Measurements from ENCODE around the gene PSMD2.

The PSMD2 gene

GRCh38 chr3:184314363-184314699, 15.3 kb downstream of the PSMD2 start, which contains the start of gene EIF4G1:
Gene EIF4G1, plus strand, starts transcription at chr3:184314606. Its CDS starts 1,191 bp downstream, at chr3:184315797.
- DNase-seq: peak; percentile 83 to 98 (median 94)
- intact Hi-C loops (cut with DNase I): no loop called here

GRCh38 chr3:184314700-184315542, 15.9 kb downstream of the PSMD2 start:
- peak in 36 of 42 donors; percentile 35 to 85 (median 63) for DNase-seq
- intact Hi-C loops (cut with DNase I): no loop called here

DNA sequence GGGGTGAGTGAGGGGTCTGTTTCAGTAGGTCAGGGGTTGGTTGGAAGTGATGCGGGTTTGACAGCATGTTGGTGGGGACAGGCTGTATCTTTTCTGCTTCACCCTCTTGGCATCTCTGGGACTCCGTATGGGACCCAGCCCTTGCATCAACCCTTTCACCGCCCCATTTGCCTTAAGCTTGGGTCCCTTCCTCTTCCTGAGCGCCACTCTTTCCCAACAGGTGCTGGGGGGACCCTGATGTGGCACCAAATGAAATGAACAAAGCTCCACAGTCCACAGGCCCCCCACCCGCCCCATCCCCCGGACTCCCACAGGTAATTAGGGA, 16.5 kb downstream of the PSMD2 start:
- DNase-seq: no peak
- intact Hi-C loops (cut with DNase I): no loop called here

- DNase-seq: no peak
- intact Hi-C loops (cut with DNase I): no loop called here
These were observed 17.0 kb downstream of the PSMD2 start for GRCh38 chr3:184315871-184316661.

DNA sequence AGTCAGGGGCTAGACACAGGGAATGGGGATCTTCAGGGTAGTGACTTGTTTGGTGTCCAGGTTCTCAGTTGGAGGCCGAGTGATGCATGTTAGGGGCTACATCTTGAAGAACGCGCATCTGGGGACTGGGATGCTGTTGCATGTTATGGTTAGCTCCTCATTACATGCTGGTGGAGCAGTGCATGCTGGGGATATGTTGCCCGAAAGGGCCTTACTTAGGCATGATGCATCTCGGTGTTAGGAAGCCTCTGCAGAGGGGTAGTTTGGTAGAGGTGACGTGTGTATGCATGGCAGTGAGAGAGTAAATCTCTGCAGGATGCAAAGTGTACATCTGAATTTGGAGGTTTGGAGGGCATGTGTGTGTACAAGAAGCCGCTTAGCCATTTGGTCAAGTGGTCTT, 17.8 kb downstream of the PSMD2 start:
- DNase-seq: no peak
- intact Hi-C loops (cut with DNase I): no loop called here

DNA sequence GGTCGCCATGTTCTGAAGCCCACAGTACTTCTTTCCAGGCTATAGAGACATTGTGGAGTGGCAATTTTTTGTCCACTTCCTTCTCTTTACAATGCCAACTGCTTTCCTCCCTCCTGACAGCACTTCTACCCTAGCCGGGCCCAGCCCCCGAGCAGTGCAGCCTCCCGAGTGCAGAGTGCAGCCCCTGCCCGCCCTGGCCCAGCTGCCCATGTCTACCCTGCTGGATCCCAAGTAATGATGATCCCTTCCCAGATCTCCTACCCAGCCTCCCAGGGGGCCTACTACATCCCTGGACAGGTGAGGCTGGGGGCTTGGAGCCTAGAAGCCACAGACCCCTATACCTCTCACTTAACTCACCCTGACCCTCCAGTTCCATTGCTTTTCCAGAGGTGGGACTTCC, 18.2 kb downstream of the PSMD2 start:
- intact Hi-C loops (cut with DNase I): no loop called here
- DNase-seq: no peak

GRCh38 chr3:184320104-184320445, 21.0 kb downstream of the PSMD2 start:
- intact Hi-C loops (cut with DNase I): no loop called here
- peak; percentile 88 to 99 (median 96) for DNase-seq

DNA sequence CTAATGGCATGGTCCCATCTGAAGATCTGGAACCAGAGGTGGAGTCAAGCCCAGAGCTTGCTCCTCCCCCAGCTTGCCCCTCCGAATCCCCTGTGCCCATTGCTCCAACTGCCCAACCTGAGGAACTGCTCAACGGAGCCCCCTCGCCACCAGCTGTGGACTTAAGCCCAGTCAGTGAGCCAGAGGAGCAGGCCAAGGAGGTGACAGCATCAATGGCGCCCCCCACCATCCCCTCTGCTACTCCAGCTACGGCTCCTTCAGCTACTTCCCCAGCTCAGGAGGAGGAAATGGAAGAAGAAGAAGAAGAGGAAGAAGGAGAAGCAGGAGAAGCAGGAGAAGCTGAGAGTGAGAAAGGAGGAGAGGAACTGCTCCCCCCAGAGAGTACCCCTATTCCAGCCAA, 22.6 kb downstream of the PSMD2 start:
- no peak for DNase-seq
- intact Hi-C loops (cut with DNase I): no loop called here

DNA sequence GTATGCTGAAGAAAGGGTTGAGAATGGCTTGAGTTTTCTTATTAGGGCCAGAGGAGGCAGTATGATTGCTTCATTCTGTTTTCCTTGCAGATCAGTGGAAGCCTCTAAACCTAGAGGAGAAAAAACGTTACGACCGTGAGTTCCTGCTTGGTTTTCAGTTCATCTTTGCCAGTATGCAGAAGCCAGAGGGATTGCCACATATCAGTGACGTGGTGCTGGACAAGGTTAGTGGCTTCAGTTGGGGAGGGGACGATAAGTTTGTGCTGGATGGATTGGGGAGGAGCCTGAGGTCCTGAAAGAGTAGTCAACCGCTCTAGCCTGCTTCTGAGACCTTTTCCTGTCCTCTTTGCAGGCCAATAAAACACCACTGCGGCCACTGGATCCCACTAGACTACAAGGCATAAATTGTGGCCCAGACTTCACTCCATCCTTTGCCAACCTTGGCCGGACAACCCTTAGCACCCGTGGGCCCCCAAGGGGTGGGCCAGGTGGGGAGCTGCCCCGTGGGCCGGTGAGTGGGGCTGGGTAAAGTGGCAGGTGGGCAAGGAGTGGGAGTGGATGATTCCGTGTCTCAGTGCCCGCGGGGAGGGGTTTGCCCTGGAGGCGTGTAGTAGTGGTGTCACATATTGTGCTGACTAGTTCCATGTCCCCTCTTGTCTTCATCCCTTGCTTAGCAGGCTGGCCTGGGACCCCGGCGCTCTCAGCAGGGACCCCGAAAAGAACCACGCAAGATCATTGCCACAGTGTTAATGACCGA, 23.9 kb downstream of the PSMD2 start:
- intact Hi-C loops (cut with DNase I): no loop called here
- no peak for DNase-seq

DNA sequence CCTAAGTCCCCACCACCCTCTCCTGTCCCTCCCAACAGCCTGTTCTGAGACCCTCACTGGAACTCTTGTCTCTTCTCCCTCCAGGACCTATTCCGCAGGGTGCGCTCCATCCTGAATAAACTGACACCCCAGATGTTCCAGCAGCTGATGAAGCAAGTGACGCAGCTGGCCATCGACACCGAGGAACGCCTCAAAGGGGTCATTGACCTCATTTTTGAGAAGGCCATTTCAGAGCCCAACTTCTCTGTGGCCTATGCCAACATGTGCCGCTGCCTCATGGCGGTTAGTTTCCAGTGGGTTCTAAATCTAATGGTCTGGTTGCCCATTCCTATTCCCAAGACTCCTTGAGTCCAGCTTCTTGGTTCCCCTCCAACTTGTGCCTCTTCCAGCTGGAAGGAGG, 24.7 kb downstream of the PSMD2 start:
- intact Hi-C loops (cut with DNase I): no loop called here
- DNase-seq: no peak

DNA sequence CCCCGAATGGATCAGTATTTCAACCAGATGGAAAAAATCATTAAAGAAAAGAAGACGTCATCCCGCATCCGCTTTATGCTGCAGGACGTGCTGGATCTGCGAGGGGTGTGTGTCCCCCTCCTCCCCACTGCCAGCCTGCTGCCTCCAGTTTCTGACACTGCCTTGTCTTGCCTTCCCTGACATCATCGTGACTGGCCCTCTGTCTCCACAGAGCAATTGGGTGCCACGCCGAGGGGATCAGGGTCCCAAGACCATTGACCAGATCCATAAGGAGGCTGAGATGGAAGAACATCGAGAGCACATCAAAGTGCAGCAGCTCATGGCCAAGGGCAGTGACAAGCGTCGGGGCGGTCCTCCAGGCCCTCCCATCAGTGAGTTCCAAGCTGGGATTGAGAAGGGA, 26.2 kb downstream of the PSMD2 start:
- intact Hi-C loops (cut with DNase I): no loop called here
- no peak for DNase-seq

DNA sequence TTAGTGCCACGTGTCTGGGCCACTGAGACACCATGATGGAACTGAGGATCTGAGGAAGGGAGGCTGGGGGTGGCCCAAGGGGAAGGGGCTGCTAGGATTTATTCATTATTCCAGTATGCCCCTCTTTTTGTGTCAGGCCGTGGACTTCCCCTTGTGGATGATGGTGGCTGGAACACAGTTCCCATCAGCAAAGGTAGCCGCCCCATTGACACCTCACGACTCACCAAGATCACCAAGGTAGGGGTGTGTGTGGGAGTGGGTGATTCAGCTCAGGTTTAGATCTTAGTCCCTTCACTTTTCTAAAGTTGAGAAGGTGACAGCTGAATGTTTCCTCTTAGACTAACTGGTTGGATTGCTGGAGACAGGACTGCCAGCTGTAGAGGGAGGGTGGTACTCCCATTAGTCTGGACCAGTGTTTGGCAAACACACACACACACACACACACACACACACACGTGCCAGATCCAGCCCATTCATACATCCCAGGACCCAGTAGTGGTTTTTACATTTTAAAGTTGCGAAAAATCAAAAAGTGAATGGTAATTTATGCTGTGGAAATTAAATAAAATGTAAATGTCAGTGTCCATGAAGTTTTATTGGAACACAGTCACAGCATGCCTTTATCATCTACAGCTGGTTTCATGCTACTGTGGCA, 26.8 kb downstream of the PSMD2 start:
- intact Hi-C loops (cut with DNase I): no loop called here
- peak in 3 of 42 donors; percentile 33 to 63 (median 44) for DNase-seq

- intact Hi-C loops (cut with DNase I): no loop called here
These were observed 28.1 kb downstream of the PSMD2 start for GRCh38 chr3:184327171-184327570.

DNA sequence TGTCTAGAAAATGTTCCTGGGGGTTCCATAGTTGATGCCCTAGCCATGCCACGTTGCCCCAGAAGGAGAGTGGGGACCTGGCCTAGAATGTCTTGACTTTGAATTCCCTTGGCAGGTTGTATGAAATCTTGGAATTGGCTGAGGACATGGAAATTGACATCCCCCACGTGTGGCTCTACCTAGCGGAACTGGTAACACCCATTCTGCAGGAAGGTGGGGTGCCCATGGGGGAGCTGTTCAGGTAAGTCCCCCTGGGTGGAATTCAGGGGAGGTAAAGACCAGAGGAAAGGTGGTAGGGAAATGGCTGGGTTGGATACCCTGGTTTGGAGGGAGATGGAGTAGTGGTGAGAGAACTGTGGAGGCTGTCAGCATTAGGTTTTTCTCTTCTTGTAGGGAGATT, 29.5 kb downstream of the PSMD2 start:
- DNase-seq: no peak
- intact Hi-C loops (cut with DNase I): no loop called here

More at GRCh38 chr3:184327171-184327570, 28.1 kb downstream of the PSMD2 start:
- no peak for DNase-seq

DNA sequence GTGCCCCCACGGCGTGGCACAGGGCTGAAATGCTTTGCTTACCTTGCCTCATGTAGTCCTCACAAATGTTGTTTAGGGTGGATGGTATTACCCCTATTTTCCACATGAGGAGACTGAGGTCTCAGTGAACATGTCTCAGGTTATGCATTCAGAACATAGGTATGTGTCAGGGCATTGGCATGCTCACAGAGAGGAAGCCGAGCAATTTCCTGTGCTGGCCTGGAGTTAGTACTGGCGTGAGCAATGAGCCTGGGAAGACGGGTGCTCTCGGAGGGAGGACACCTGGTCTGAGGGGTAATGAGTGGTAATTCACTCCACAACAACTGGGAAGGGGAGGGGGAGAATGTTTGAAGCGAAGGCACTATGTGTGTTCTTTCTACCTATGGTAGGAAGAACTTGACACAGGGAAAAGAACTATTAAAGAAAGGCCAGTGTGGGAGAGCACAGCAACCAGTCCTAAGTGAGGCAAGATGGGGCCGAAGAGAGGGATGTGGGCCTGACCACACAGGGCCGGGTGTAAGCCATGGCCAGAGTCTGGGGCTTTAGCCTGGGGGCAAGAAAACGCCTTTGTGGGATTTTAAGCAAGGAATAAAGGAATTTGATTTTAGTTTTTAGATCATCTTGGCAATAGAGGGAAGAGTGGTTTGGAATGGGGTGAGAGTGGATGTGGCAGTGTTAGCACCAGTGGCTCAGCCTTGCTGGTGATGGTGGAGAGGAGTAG, 33.5 kb downstream of the PSMD2 start:
- no peak for DNase-seq
- intact Hi-C loops (cut with DNase I): no loop called here

- intact Hi-C loops (cut with DNase I): no loop called here
- no peak for DNase-seq
These were observed 34.1 kb downstream of the PSMD2 start for GRCh38 chr3:184333190-184333589.

- DNase-seq: no peak
- intact Hi-C loops (cut with DNase I): no loop called here
These were observed 34.7 kb downstream of the PSMD2 start for GRCh38 chr3:184333700-184334099.

DNA sequence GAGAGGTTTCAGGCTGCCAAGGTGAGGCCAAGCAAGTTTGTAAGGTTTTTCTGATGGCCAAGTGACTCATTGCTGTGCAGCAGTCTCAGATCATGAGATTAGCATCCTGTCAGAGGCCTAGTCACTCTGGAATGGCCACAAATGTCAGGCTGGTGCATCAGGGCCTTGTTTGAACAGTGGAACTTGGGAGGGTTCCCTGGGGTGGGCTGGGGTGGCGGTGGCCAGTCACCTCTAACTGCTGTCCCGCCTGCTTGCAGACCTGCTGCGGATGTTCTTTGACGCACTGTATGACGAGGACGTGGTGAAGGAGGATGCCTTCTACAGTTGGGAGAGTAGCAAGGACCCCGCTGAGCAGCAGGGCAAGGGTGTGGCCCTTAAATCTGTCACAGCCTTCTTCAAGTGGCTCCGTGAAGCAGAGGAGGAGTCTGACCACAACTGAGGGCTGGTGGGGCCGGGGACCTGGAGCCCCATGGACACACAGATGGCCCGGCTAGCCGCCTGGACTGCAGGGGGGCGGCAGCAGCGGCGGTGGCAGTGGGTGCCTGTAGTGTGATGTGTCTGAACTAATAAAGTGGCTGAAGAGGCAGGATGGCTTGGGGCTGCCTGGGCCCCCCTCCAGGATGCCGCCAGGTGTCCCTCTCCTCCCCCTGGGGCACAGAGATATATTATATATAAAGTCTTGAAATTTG, 35.6 kb downstream of the PSMD2 start:
- intact Hi-C loops (cut with DNase I): no loop called here
- no peak for DNase-seq

All from head of caudate nucleus (tissue), 42 donors.